ENCODE data around the gene AGAP1. TPM values are rescaled to one million over a fixed set of nuclear protein-coding genes. Genes with fewer than 3 reads are reported as not detected.

Gene AGAP1
- total RNA-seq, 1 donor, result 10.8 TPM

DNA sequence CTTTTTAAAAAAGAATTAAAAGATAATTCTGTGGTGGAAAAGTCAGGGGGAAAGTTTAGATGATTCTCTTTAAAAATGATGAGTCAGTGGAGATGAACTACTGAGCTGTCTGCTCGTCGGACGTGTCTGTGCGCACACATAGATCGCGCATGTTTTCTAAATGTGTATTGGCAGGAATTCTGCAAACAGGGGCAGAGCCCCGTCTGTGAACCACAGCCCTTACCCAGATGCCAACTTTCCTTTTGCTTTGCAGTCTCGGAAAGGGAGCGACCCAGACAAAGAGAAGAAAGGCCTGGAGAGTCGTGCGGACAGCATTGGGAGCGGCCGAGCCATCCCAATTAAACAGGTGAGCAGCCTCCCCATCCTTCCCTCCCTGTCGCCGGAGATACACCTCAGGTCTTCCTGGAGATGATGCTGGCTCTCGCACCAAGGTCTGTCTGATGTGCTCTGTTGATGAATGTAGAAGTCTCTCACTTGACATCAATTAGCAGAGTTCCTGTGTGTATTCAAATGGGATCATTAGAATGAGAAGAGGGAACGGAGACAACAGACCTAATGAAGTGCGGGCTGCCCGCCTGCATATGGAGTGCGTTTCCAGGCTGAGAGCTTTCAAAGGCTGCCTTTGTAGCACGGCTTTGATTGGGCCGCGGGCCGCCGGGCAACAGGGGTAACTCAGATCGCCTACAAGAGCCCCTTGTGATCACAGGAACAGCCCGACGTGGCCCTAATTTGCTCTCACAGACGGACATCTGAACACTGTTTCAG is 313.3 kb downstream of the AGAP1 start:
- no peak for TF ChIP-seq CTCF (IDR thresholded peaks at IDR 0.05; ENCODE audit: insufficient read depth, low read depth, low read length)
- H3K4me3 ChIP-seq (ENCODE audit: low read depth, low read length), result no peak overlapping the region
- no peak for DNase-seq (ENCODE audit: low read depth)

DNA sequence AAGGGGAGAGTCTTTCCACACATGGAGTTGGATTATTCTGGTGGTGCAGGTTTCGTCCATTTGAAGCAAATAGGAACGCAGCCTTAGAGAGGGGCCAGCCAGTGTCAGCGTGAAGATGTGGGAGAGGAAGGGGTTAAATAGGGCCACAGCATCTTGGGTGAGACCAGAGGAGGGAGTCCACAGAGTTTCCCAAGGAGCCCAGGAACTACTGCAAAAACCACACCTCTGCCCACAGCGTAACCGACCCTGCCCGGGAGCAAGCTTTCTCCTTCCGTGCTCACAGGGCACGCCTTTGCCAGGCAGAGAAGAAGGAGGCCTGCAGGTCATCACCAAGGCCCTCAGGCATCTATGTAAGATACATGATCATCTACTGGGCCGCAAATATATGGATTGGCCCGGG is 314.5 kb downstream of the AGAP1 start:
- TF ChIP-seq CTCF (IDR thresholded peaks at IDR 0.05; ENCODE audit: insufficient read depth, low read depth, low read length), result no peak
- H3K4me3 ChIP-seq (ENCODE audit: low read depth, low read length), result no peak overlapping the region
- no peak for DNase-seq (ENCODE audit: low read depth)

- no peak for DNase-seq (ENCODE audit: low read depth)
- no peak for TF ChIP-seq CTCF (IDR thresholded peaks at IDR 0.05; ENCODE audit: insufficient read depth, low read depth, low read length)
- H3K4me3 ChIP-seq (ENCODE audit: low read depth, low read length), result no peak overlapping the region
These were observed 316.4 kb downstream of the AGAP1 start for GRCh38 chr2:235810252-235810651.

DNA sequence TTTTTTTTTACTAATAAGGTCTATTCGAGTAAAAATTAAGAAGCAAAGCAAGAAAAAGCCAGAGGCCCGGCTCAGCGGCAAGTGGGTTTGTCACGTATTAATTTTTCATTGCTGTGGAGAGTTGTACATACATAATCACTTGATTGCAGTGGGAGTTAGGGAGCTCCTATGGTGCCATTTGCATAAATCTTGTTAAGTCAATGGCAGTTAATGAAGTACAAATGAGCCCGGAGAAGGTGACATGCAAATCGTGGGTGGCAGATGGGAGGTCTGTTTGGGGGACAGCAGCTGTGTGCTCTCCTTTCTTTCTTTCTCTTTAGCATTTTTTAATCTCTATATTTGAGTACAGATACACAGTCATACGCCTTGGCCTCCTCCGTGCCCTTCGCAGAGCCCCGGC is 317.0 kb downstream of the AGAP1 start:
- no peak overlapping the region for H3K4me3 ChIP-seq (ENCODE audit: low read depth, low read length)
- DNase-seq (ENCODE audit: low read depth), result no peak
- no peak for TF ChIP-seq CTCF (IDR thresholded peaks at IDR 0.05; ENCODE audit: insufficient read depth, low read depth, low read length)

DNA sequence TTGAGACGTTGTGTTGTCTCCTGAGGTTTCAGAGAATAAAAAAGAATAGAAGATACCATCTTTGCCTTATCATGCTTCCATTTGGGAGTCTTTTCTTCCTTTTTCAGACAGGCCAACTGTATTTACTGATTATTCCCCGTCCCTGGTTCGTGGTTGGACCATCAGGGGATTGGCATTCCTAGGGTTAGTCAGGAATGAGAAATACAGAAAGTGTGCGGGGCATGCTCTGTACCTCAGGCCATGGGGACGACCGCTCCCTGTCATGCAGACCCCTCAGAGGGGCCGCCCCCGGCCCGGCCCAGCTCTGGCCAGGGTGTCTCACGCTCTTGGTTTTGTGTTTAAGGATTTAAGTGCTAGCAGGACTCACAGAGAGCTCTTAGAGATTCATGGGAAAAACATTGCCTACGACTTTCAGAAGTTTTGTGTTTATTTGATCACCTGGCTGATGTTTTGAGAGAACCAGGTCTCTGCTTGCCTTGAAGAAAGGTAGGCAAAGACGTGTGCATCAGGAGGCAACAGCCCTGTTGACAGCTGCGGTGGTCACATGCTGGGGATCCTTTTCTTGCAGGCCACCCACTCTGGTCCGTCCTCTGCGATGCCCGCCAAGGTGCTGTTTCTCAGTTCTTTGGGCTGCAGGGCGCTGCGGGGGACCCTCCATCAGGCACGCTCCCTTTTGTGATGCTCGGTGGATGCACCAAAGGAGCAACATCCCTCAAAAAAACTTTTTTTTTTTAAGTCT is 317.8 kb downstream of the AGAP1 start:
- no peak for TF ChIP-seq CTCF (IDR thresholded peaks at IDR 0.05; ENCODE audit: insufficient read depth, low read depth, low read length)
- no peak for DNase-seq (ENCODE audit: low read depth)
- no peak overlapping the region for H3K4me3 ChIP-seq (ENCODE audit: low read depth, low read length)

GRCh38 chr2:235812185-235812665 is 318.4 kb downstream of the AGAP1 start:
- H3K4me3 ChIP-seq (ENCODE audit: low read depth, low read length), result no peak overlapping the region
- TF ChIP-seq CTCF (IDR thresholded peaks at IDR 0.05; ENCODE audit: insufficient read depth, low read depth, low read length), result no peak
- DNase-seq (ENCODE audit: low read depth), result no peak

Data from fibroblast of villous mesenchyme (primary cell).